Panc1 (cell line): ENCODE data around the gene PLEKHG1. TPM values are rescaled to one million over a fixed set of nuclear protein-coding genes. Genes with fewer than 3 reads are reported as not detected.

Source experiments
- ATAC-seq: fragments of 200-7000 bp; cut with Tn5 transposase; 2 replicates; pipeline ENCODE4 v1.9.1; 2020; ENCODE audit warnings: mild to moderate bottlenecking, moderate library complexity
- BruUV-seq: library from RNA; stranded (reverse); fragments of 400-500 nt; replicated peaks from 2 replicates; lab custom pipeline; 2021; lab: Mats Ljungman, UMichigan
- CTCF ChIA-PET: fragments of 300-600 bp; sonication (Branson Sonifier 250); formaldehyde crosslinking; loops from one replicate; lab custom pipeline; 2022; ENCODE audit warnings: antibody characterized with exemption; lab: Charles Lee
- POLR2A ChIA-PET: fragments of 300-600 bp; sonication (Branson Sonifier 250); formaldehyde crosslinking; loops from one replicate; lab custom pipeline; 2022; ENCODE audit warnings: antibody characterized with exemption; lab: Charles Lee
- DNase-seq: peaks from one replicate; pipeline ENCODE4 v3.0.0-alpha.2; 2010; ENCODE audit warnings: low read depth, low spot score
- H3K27ac ChIP-seq: 2 replicates; pipeline ENCODE4 v1.5.1; 2011; ENCODE audit warnings: mild to moderate bottlenecking, low read length, inconsistent platforms
- H3K27me3 ChIP-seq: fragments of 200-500 bp; sonication (Bioruptor generic); 2 replicates; pipeline ENCODE4 v1.6.0; 2014; ENCODE audit warnings: low read length, inconsistent platforms; ENCODE audit not compliant: control insufficient read depth, insufficient read depth
- H3K36me3 ChIP-seq: fragments of 200-500 bp; sonication (Bioruptor generic); 2 replicates; pipeline ENCODE4 v1.5.1; 2014; ENCODE audit warnings: inconsistent platforms, mild to moderate bottlenecking, low read length, moderate library complexity; ENCODE audit not compliant: control insufficient read depth, insufficient read depth
- H3K4me1 ChIP-seq: 2 replicates; pipeline ENCODE4 v1.5.1; 2011; ENCODE audit warnings: inconsistent platforms, mild to moderate bottlenecking, low read length, moderate library complexity; ENCODE audit not compliant: control insufficient read depth, insufficient read depth
- H3K4me3 ChIP-seq, 2 experiments: 2 replicates each; pipeline ENCODE4 v1.5.1; 2011 to 2012; ENCODE audit warnings: low read depth in 2 of 2, low read length in 2 of 2, mild to moderate bottlenecking in 2 of 2, inconsistent platforms in 1 of 2, moderate library complexity in 1 of 2
- H3K9me3 ChIP-seq: fragments of 200-500 bp; sonication (Bioruptor generic); 2 replicates; pipeline ENCODE4 v1.5.1; 2014; ENCODE audit warnings: low read depth, mild to moderate bottlenecking, inconsistent platforms, low read length, moderate library complexity; ENCODE audit not compliant: control insufficient read depth, insufficient read depth
- POLR2AphosphoS5 ChIP-seq: IDR thresholded peaks from 2 replicates; pipeline ENCODE4 v1.6.1; 2012; ENCODE audit warnings: mild to moderate bottlenecking, low read depth, low read length, moderate library complexity
- SIN3A ChIP-seq: IDR thresholded peaks from 2 replicates; pipeline ENCODE4 v1.6.1; 2012; ENCODE audit warnings: low read depth, mild to moderate bottlenecking, low read length, moderate library complexity, borderline replicate concordance; ENCODE audit not compliant: insufficient read depth
- TCF7L2 ChIP-seq: IDR thresholded peaks from 2 replicates; pipeline ENCODE4 v1.6.1; 2011; ENCODE audit warnings: mild to moderate bottlenecking, low read depth, low read length, inconsistent platforms
- in situ Hi-C: cut with HindIII; loops from 2 replicates; pipeline ENCODE4 v1.10.0; 2016; ENCODE audit warnings: low sequenced_read_pairs, low pct_unique_long_range_greater_than_20kb
- intact Hi-C: fragments of 100-400 bp; cut with micrococcal nuclease; formaldehyde crosslinking; loops from one replicate; pipeline ENCODE4 v1.10.0; 2022; ENCODE audit not compliant: unreplicated experiment
- total RNA-seq: library from RNA; stranded (reverse); gene quantifications from one replicate; pipeline ENCODE4 v1.2.1, GENCODE V29; 2021; ENCODE audit not compliant: unreplicated experiment
- TF ChIP-seq, protein P1 (sequence below): fragments of 450-650 bp; IDR thresholded peaks from 2 replicates; pipeline ENCODE4 v1.5.1; 2017; ENCODE audit warnings: mild to moderate bottlenecking
- TF ChIP-seq, protein P2 (sequence below), 2 experiments: IDR thresholded peaks; 2 replicates each; pipeline ENCODE4 v1.6.1; 2011 to 2012; ENCODE audit warnings: low read depth in 2 of 2, control low read depth in 1 of 2, low read length in 1 of 2, mild to moderate bottlenecking in 1 of 2, moderate library complexity in 1 of 2; ENCODE audit not compliant: insufficient read depth in 1 of 2

The PLEKHG1 gene
- total RNA-seq, 1 experiment from 2014 or later = 4.0 TPM

DNA sequence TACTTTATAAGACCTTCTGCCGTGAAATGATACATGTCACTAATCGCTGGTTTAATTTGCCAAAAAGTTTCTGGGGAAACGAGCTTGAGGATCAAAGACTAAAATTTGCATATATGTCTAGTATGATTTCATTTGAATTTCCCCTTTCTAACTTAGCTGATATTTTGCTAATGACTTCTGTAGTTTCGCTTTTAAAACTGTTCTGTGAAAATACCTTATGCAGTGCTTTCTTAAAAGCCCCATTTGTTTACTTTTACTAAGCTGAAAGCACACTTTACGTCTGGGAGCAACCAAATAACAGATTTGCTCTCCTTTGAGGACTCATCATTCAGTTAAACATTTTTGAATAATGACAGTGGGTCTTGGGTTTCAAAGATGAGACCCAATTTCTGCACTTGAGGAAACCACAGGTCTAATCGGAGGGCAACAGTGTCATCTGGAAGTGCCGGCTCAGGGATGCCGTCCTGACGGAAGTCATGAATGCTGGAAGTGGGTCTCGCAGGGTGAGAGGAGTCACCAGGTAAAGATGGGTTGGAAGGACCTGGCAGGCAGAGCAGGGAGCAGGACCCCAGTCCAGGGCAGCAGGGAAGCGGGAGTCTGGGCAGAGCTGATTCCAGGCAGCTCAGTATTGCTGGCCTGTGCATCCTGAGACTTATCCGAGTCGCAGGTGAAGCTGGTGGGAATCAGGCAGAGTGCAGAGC lies 33.2 kb downstream of the PLEKHG1 start:
- Histone ChIP-seq H3K27ac (no peak overlapping the region), H3K4me3 (no peak overlapping the region), H3K4me1 (no peaks in the 10 kb centered on the region), H3K27me3 (peaks cover 8% of the 10 kb centered on the region), H3K36me3 (no peaks in the 10 kb centered on the region), H3K9me3 (no peaks in the 10 kb centered on the region)
- POLR2A ChIA-PET = no interaction called here
- in situ Hi-C loops = no loop called here
- intact Hi-C loops = no loop called here
- BruUV-seq = no TSS peak
- DNase-seq (no peak), ATAC-seq (no peak)
- CTCF ChIA-PET = no interaction called here
- TF ChIP-seq, protein P1, sequence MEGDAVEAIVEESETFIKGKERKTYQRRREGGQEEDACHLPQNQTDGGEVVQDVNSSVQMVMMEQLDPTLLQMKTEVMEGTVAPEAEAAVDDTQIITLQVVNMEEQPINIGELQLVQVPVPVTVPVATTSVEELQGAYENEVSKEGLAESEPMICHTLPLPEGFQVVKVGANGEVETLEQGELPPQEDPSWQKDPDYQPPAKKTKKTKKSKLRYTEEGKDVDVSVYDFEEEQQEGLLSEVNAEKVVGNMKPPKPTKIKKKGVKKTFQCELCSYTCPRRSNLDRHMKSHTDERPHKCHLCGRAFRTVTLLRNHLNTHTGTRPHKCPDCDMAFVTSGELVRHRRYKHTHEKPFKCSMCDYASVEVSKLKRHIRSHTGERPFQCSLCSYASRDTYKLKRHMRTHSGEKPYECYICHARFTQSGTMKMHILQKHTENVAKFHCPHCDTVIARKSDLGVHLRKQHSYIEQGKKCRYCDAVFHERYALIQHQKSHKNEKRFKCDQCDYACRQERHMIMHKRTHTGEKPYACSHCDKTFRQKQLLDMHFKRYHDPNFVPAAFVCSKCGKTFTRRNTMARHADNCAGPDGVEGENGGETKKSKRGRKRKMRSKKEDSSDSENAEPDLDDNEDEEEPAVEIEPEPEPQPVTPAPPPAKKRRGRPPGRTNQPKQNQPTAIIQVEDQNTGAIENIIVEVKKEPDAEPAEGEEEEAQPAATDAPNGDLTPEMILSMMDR = no peak
- TF ChIP-seq SIN3A = no peak
- TF ChIP-seq TCF7L2 = no peak
- no peak for TF ChIP-seq POLR2AphosphoS5
- TF ChIP-seq, protein P2, sequence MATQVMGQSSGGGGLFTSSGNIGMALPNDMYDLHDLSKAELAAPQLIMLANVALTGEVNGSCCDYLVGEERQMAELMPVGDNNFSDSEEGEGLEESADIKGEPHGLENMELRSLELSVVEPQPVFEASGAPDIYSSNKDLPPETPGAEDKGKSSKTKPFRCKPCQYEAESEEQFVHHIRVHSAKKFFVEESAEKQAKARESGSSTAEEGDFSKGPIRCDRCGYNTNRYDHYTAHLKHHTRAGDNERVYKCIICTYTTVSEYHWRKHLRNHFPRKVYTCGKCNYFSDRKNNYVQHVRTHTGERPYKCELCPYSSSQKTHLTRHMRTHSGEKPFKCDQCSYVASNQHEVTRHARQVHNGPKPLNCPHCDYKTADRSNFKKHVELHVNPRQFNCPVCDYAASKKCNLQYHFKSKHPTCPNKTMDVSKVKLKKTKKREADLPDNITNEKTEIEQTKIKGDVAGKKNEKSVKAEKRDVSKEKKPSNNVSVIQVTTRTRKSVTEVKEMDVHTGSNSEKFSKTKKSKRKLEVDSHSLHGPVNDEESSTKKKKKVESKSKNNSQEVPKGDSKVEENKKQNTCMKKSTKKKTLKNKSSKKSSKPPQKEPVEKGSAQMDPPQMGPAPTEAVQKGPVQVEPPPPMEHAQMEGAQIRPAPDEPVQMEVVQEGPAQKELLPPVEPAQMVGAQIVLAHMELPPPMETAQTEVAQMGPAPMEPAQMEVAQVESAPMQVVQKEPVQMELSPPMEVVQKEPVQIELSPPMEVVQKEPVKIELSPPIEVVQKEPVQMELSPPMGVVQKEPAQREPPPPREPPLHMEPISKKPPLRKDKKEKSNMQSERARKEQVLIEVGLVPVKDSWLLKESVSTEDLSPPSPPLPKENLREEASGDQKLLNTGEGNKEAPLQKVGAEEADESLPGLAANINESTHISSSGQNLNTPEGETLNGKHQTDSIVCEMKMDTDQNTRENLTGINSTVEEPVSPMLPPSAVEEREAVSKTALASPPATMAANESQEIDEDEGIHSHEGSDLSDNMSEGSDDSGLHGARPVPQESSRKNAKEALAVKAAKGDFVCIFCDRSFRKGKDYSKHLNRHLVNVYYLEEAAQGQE (IDR thresholded peaks at IDR 0.05; ENCODE audit: insufficient read depth in 1 of 2, low read depth in 2 of 2, low read length in 1 of 2) = no peak

DNA sequence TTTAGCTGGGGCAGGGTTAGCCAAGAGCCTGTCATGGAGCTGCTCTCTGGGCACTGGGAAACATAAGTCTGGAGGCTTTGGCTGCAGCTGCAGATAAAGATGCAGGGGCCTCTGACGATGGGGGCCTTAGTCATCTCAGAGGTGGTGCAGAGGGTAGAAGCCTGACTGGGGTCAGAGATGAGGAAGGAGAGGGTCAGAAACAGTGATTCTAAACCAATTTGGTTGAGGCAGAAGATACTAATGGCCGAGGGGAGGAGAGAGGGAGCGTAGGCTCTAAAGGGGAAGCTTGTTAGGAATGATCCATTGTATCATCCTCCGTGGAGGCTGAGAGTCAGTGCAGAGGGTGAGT lies 33.8 kb downstream of the PLEKHG1 start:
- in situ Hi-C loops = no loop called here
- ATAC-seq = no peak
- no peak overlapping the region for H3K27ac ChIP-seq
- ChIA-PET CTCF (no interaction called here), POLR2A (no interaction called here)
- H3K4me1 ChIP-seq = no peaks in the 10 kb centered on the region
- H3K4me3 ChIP-seq = no peak overlapping the region
- TF ChIP-seq TCF7L2 = no peak
- TF ChIP-seq, protein P1 = no peak
- no peak for TF ChIP-seq POLR2AphosphoS5
- TF ChIP-seq, protein P2 (IDR thresholded peaks at IDR 0.05; ENCODE audit: insufficient read depth in 1 of 2, low read depth in 2 of 2, low read length in 1 of 2) = no peak
- TF ChIP-seq SIN3A = no peak
- H3K36me3 ChIP-seq = no peaks in the 10 kb centered on the region
- no TSS peak for BruUV-seq
- no peaks in the 10 kb centered on the region for H3K9me3 ChIP-seq
- intact Hi-C loops = no loop called here
- peaks cover 8% of the 10 kb centered on the region for H3K27me3 ChIP-seq
- no peak for DNase-seq
